AG09319 (cell line): Measurements from ENCODE around the gene ERC2.

Experiments
- DNase-seq: peaks from one replicate; pipeline ENCODE4 v3.0.0-alpha.2; 2010; ENCODE audit warnings: low read depth; ENCODE audit errors: extremely low read depth
- CTCF ChIP-seq: IDR thresholded peaks from 2 replicates; pipeline ENCODE4 v1.5.1; 2011; ENCODE audit warnings: low read depth, mild to moderate bottlenecking, inconsistent platforms, low read length, moderate library complexity

ERC2 gene

GRCh38 chr3:55658690-55659562, 809.3 kb downstream of the ERC2 start:
- TF ChIP-seq CTCF: no peak
- no peak for DNase-seq

GRCh38 chr3:55658270-55658669, 810.0 kb downstream of the ERC2 start:
- DNase-seq: no peak
- TF ChIP-seq CTCF: no peak

GRCh38 chr3:55655544-55655943, 812.7 kb downstream of the ERC2 start:
- no peak for TF ChIP-seq CTCF
- no peak for DNase-seq

GRCh38 chr3:55654123-55654760, 814.0 kb downstream of the ERC2 start:
- no peak for DNase-seq
- TF ChIP-seq CTCF: no peak

- DNase-seq: no peak
- no peak for TF ChIP-seq CTCF
Measured at GRCh38 chr3:55651011-55651410, 817.3 kb downstream of the ERC2 start.

- TF ChIP-seq CTCF: no peak
- no peak for DNase-seq
Measured at GRCh38 chr3:55650011-55650410, 818.3 kb downstream of the ERC2 start.

GRCh38 chr3:55649554-55649953, 818.7 kb downstream of the ERC2 start:
- no peak for DNase-seq
- TF ChIP-seq CTCF: no peak
